ENCODE data around the gene OR5M8. TPM values are rescaled to one million over a fixed set of nuclear protein-coding genes. Genes with fewer than 3 reads are reported as not detected.

Gene OR5M8
- total and polyA plus RNA-seq, 10 of the 15 experiments (the other 5 are each of a cell fraction or from before 2014, with no cell fraction given): not detected

DNA sequence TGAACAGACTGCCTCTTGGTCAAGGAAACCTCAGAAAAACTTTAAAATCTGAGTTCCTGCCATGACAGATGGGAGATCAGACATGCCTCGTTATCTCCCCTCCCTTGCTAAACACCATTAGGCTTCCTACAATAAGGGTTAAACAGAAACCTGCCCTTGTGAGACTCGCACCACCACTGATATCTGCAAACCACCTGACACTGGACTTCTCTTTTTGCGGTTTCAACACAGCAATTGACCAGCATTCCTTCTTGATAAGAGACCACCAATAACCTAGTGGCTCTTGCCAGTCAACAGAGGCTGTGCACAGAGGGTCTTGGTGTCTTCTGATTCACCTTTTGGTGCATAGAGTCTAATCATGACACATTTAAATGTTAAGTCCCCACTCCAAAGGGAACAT, 4.4 kb downstream of the OR5M8 start:
- POLR2A ChIA-PET: no interaction called here
- Histone ChIP-seq H3K9ac (ENCODE audit: control insufficient read depth, insufficient read depth, low read length) (no peak overlapping the region), H3K4me1 (ENCODE audit: control insufficient read depth, insufficient read depth, low read length) (no peaks in the 10 kb centered on the region), H2AFZ (ENCODE audit: control insufficient read depth, low read depth, low read length) (no peak overlapping the region), H3K36me3 (ENCODE audit: control insufficient read depth in 2 of 2, insufficient read depth in 2 of 2, low read length in 1 of 2) (no peaks in the 10 kb centered on the region), H3K79me2 (ENCODE audit: control insufficient read depth, insufficient read depth, low read length) (no peaks in the 10 kb centered on the region), H3K4me3 (no peak overlapping the region), H3K27me3 (replicated peaks in 1 of 2; ENCODE audit: control insufficient read depth in 2 of 2, insufficient read depth in 2 of 2, low read length in 1 of 2) (no peaks in the 10 kb centered on the region), H4K20me1 (ENCODE audit: control insufficient read depth, insufficient read depth) (no peaks in the 10 kb centered on the region), H3K9me3 (replicated peaks; ENCODE audit: control insufficient read depth, insufficient read depth, low read length) (no peaks in the 10 kb centered on the region), H3K27ac (ENCODE audit: control insufficient read depth, insufficient read depth) (no peak overlapping the region), H3K4me2 (ENCODE audit: control insufficient read depth, insufficient read depth) (no peak overlapping the region)
- FAIRE-seq (no peak), ATAC-seq (no peak), DNase-seq (ENCODE audit: low read depth, low spot score) (no peak)
- TF ChIP-seq POLR2AphosphoS5 (IDR thresholded peaks at IDR 0.05; ENCODE audit: low read length): no peak
- TF ChIP-seq POLR2AphosphoS2 (IDR thresholded peaks at IDR 0.05; ENCODE audit: low read depth, low read length): no peak
- TF ChIP-seq YY1 (IDR thresholded peaks at IDR 0.05; ENCODE audit: low read depth, low read length): no peak
- no peak for TF ChIP-seq SP1 (IDR thresholded peaks at IDR 0.05; ENCODE audit: low read depth, low read length)
- no peak for TF ChIP-seq MTA2 (IDR thresholded peaks at IDR 0.05; ENCODE audit: low read depth)
- TF ChIP-seq SUZ12 (IDR thresholded peaks at IDR 0.05; ENCODE audit: unreplicated experiment): no peak
- TF ChIP-seq, protein P1, sequence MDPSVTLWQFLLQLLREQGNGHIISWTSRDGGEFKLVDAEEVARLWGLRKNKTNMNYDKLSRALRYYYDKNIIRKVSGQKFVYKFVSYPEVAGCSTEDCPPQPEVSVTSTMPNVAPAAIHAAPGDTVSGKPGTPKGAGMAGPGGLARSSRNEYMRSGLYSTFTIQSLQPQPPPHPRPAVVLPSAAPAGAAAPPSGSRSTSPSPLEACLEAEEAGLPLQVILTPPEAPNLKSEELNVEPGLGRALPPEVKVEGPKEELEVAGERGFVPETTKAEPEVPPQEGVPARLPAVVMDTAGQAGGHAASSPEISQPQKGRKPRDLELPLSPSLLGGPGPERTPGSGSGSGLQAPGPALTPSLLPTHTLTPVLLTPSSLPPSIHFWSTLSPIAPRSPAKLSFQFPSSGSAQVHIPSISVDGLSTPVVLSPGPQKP (IDR thresholded peaks at IDR 0.05; ENCODE audit: low read depth, low read length): no peak
- TF ChIP-seq ZNF274 (IDR thresholded peaks at IDR 0.05; ENCODE audit: insufficient read depth, insufficient read length): no peak
- TF ChIP-seq SIN3A (IDR thresholded peaks at IDR 0.05; ENCODE audit: low read depth, low read length): no peak
- TF ChIP-seq ZBED1 (IDR thresholded peaks at IDR 0.05; ENCODE audit: borderline replicate concordance): no peak
- TF ChIP-seq, protein P2, sequence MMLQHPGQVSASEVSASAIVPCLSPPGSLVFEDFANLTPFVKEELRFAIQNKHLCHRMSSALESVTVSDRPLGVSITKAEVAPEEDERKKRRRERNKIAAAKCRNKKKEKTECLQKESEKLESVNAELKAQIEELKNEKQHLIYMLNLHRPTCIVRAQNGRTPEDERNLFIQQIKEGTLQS (IDR thresholded peaks at IDR 0.05; ENCODE audit: borderline replicate concordance, extremely low read depth, low read depth, low read length): no peak
- TF ChIP-seq, protein P3, sequence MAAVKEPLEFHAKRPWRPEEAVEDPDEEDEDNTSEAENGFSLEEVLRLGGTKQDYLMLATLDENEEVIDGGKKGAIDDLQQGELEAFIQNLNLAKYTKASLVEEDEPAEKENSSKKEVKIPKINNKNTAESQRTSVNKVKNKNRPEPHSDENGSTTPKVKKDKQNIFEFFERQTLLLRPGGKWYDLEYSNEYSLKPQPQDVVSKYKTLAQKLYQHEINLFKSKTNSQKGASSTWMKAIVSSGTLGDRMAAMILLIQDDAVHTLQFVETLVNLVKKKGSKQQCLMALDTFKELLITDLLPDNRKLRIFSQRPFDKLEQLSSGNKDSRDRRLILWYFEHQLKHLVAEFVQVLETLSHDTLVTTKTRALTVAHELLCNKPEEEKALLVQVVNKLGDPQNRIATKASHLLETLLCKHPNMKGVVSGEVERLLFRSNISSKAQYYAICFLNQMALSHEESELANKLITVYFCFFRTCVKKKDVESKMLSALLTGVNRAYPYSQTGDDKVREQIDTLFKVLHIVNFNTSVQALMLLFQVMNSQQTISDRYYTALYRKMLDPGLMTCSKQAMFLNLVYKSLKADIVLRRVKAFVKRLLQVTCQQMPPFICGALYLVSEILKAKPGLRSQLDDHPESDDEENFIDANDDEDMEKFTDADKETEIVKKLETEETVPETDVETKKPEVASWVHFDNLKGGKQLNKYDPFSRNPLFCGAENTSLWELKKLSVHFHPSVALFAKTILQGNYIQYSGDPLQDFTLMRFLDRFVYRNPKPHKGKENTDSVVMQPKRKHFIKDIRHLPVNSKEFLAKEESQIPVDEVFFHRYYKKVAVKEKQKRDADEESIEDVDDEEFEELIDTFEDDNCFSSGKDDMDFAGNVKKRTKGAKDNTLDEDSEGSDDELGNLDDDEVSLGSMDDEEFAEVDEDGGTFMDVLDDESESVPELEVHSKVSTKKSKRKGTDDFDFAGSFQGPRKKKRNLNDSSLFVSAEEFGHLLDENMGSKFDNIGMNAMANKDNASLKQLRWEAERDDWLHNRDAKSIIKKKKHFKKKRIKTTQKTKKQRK (IDR thresholded peaks at IDR 0.05; ENCODE audit: low read depth, low read length): no peak
- TF ChIP-seq, protein P4, sequence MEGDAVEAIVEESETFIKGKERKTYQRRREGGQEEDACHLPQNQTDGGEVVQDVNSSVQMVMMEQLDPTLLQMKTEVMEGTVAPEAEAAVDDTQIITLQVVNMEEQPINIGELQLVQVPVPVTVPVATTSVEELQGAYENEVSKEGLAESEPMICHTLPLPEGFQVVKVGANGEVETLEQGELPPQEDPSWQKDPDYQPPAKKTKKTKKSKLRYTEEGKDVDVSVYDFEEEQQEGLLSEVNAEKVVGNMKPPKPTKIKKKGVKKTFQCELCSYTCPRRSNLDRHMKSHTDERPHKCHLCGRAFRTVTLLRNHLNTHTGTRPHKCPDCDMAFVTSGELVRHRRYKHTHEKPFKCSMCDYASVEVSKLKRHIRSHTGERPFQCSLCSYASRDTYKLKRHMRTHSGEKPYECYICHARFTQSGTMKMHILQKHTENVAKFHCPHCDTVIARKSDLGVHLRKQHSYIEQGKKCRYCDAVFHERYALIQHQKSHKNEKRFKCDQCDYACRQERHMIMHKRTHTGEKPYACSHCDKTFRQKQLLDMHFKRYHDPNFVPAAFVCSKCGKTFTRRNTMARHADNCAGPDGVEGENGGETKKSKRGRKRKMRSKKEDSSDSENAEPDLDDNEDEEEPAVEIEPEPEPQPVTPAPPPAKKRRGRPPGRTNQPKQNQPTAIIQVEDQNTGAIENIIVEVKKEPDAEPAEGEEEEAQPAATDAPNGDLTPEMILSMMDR (IDR thresholded peaks at IDR 0.05 in 2 of 3, conservative IDR thresholded peaks at IDR 0.05 in 1 of 3; ENCODE audit: control insufficient read depth in 2 of 3, extremely low read depth in 1 of 3, insufficient read depth in 1 of 3, low read depth in 3 of 3, low read length in 3 of 3): no peak
- BruUV-seq (replicated peaks): no TSS peak
- intact Hi-C loops (cut with micrococcal nuclease; ENCODE audit: unreplicated experiment) (no loop called here), in situ Hi-C loops (cut with MboI) (no loop called here)
- SMC1A ChIA-PET (ENCODE audit: uncharacterized antibody, unreplicated experiment): no interaction called here
- 0% methylated on average over 3 of the region's 3 CpGs for WGBS (ENCODE audit: insufficient coverage, insufficient replicate concordance, low lambda C conversion rate, missing lambda C conversion rate)
- CTCF ChIA-PET: no interaction called here
- RAD21 ChIA-PET (ENCODE audit: unreplicated experiment): no interaction called here

All from GM12878 (cell line).